ENCODE measurements around the gene GBGT1.

- TF ChIP-seq, protein P1, sequence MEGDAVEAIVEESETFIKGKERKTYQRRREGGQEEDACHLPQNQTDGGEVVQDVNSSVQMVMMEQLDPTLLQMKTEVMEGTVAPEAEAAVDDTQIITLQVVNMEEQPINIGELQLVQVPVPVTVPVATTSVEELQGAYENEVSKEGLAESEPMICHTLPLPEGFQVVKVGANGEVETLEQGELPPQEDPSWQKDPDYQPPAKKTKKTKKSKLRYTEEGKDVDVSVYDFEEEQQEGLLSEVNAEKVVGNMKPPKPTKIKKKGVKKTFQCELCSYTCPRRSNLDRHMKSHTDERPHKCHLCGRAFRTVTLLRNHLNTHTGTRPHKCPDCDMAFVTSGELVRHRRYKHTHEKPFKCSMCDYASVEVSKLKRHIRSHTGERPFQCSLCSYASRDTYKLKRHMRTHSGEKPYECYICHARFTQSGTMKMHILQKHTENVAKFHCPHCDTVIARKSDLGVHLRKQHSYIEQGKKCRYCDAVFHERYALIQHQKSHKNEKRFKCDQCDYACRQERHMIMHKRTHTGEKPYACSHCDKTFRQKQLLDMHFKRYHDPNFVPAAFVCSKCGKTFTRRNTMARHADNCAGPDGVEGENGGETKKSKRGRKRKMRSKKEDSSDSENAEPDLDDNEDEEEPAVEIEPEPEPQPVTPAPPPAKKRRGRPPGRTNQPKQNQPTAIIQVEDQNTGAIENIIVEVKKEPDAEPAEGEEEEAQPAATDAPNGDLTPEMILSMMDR (IDR thresholded peaks at IDR 0.05) = no peak
- no peak for TF ChIP-seq EZH2 (IDR thresholded peaks at IDR 0.05; ENCODE audit: borderline replicate concordance, insufficient read depth, low read depth, low read length, poor library complexity, severe bottlenecking)
Measured at GRCh38 chr9:133188006-133188842, 24.5 kb upstream of the GBGT1 start.

Data from B cell (primary cell).